Measurements from ENCODE around the gene B3GALT5.

The B3GALT5 gene

GRCh38 chr21:39648879-39649278 lies 36.1 kb downstream of the B3GALT5 start:
- DNase-seq, result no peak

- DNase-seq, result no peak
Measured at GRCh38 chr21:39649526-39649925, 36.8 kb downstream of the B3GALT5 start.

- DNase-seq, result no peak
Measured at GRCh38 chr21:39650306-39650705, 37.6 kb downstream of the B3GALT5 start.

GRCh38 chr21:39650801-39651200 lies 38.1 kb downstream of the B3GALT5 start:
- no peak for DNase-seq

GRCh38 chr21:39651206-39651605 lies 38.5 kb downstream of the B3GALT5 start:
- DNase-seq, result no peak

- no peak for DNase-seq
Measured at GRCh38 chr21:39654951-39655350, 42.2 kb downstream of the B3GALT5 start.

- no peak for DNase-seq
Measured at GRCh38 chr21:39655589-39655988, 42.8 kb downstream of the B3GALT5 start.

GRCh38 chr21:39656209-39656608 lies 43.5 kb downstream of the B3GALT5 start:
- DNase-seq, result no peak

GRCh38 chr21:39657091-39657689 lies 44.5 kb downstream of the B3GALT5 start:
- no peak for DNase-seq

- no peak for DNase-seq
Measured at GRCh38 chr21:39658066-39658465, 45.3 kb downstream of the B3GALT5 start.

GRCh38 chr21:39659070-39659815 lies 46.5 kb downstream of the B3GALT5 start:
- DNase-seq, result no peak

- peak; percentile 43 for DNase-seq
Measured at GRCh38 chr21:39660191-39660980, 47.6 kb downstream of the B3GALT5 start.

GRCh38 chr21:39661121-39661520 lies 48.4 kb downstream of the B3GALT5 start:
- DNase-seq, result no peak

- DNase-seq, result no peak
Measured at GRCh38 chr21:39661740-39662139, 49.0 kb downstream of the B3GALT5 start.

GRCh38 chr21:39662411-39662953 lies 49.7 kb downstream of the B3GALT5 start:
- DNase-seq, result no peak

GRCh38 chr21:39663066-39663465 lies 50.3 kb downstream of the B3GALT5 start:
- no peak for DNase-seq

GRCh38 chr21:39663742-39664492 lies 51.2 kb downstream of the B3GALT5 start:
- no peak for DNase-seq

GRCh38 chr21:39664586-39664985 lies 51.8 kb downstream of the B3GALT5 start:
- no peak for DNase-seq

- no peak for DNase-seq
Measured at GRCh38 chr21:39666026-39666425, 53.3 kb downstream of the B3GALT5 start.

GRCh38 chr21:39666681-39667315 lies 54.1 kb downstream of the B3GALT5 start:
- no peak for DNase-seq

GRCh38 chr21:39667353-39667891 lies 54.7 kb downstream of the B3GALT5 start:
- no peak for DNase-seq

- DNase-seq, result no peak
Measured at GRCh38 chr21:39668369-39668768, 55.6 kb downstream of the B3GALT5 start.

Data from NCI-H510A treated with DMSO at 0.1 percent for 48 hours (cell line).